SK-N-MC (cell line): ENCODE results near the gene PEX11A.

Source experiments
- DNase-seq: peaks from one replicate; pipeline ENCODE4 v3.0.0-alpha.2; 2011; ENCODE audit warnings: low read depth, low spot score
- H3K27ac ChIP-seq: fragments of 200-600 bp; sonication (generic); 2 replicates; pipeline ENCODE4 v1.5.1; 2016; ENCODE audit warnings: mixed run types
- H3K36me3 ChIP-seq: fragments of 200-600 bp; sonication (generic); 2 replicates; pipeline ENCODE4 v1.6.1; 2017; ENCODE audit warnings: antibody characterized with exemption, low read length, mixed read lengths; ENCODE audit not compliant: insufficient read depth
- H3K4me3 ChIP-seq: fragments of 200-600 bp; sonication (generic); 2 replicates; pipeline ENCODE4 v1.5.1; 2016
- H3K9ac ChIP-seq: fragments of 200-600 bp; sonication (generic); 2 replicates; pipeline ENCODE4 v1.8.0; 2017; ENCODE audit warnings: mixed run types, mixed read lengths; ENCODE audit not compliant: insufficient read length
- H3K9me3 ChIP-seq: fragments of 200-600 bp; sonication (generic); 2 replicates; pipeline ENCODE4 v1.6.1; 2017; ENCODE audit warnings: low read depth, mild to moderate bottlenecking, antibody characterized with exemption, low read length, moderate library complexity, mixed read lengths
- EZH2 ChIP-seq: fragments of 200-600 bp; sonication (generic); IDR thresholded peaks from one replicate; pipeline ENCODE4 v1.6.1; 2017; ENCODE audit warnings: antibody characterized with exemption
- FOXP2 ChIP-seq: optimal IDR thresholded peaks from 2 replicates; pipeline ENCODE3; 2011; ENCODE audit warnings: mild to moderate bottlenecking, moderate library complexity; ENCODE audit not compliant: insufficient read depth; ENCODE audit errors: extremely low read length, control extremely low read depth
- POLR2AphosphoS5 ChIP-seq: IDR thresholded peaks from 2 replicates; pipeline ENCODE4 v1.6.1; 2012; ENCODE audit warnings: mild to moderate bottlenecking, low read depth, low read length, borderline replicate concordance

PEX11A gene

DNA sequence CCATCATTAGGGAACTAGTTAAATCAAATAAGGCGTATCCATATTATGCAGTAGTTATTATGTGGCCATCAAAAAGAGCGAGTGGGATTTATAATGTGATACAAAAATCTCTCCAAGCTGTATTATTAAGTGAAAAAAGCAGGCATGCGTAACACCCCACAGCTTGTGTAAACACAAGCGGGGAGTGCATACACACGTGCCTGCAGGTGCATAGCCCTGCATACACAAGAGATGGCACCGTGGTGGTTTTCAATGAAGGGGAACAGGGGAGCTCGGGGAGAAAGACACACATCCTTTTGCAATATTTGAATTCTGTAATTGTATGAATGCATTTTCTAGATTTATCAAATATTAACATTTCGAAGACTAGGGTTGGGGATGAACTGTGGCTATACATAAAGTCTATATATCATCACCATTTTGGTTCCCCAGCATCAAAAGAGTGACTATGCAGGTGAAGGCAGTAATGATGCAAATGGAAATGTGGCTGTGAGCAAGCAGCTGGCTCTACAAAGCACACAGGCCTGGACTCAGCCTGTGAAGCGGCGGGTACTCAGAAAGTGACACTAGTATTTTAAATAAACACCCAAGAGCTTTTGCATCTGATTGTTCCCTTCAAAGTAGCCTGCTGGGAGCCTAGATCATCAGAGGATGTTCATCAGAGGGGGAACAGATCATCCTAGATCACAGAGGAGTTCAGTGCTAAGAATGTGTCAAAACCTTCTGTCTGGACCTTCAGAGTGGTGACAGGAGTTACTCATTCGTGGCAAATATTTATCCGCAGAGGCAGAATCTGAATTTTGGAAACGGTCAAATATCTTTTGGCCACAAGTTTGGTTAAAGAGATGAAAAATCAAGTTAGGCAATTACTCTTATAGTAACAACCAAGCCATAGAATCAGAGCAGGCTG lies 25.9 kb downstream of the PEX11A start:
- Histone ChIP-seq H3K36me3 (no peaks in the 10 kb centered on the region), H3K9ac (peak overlapping the region; percentile 57), H3K27ac (peak overlapping the region; percentile 73), H3K4me3 (no peak overlapping the region), H3K9me3 (no peaks in the 10 kb centered on the region)
- no peak for DNase-seq
- TF ChIP-seq POLR2AphosphoS5: no peak
- TF ChIP-seq EZH2: no peak
- no peak for TF ChIP-seq FOXP2

DNA sequence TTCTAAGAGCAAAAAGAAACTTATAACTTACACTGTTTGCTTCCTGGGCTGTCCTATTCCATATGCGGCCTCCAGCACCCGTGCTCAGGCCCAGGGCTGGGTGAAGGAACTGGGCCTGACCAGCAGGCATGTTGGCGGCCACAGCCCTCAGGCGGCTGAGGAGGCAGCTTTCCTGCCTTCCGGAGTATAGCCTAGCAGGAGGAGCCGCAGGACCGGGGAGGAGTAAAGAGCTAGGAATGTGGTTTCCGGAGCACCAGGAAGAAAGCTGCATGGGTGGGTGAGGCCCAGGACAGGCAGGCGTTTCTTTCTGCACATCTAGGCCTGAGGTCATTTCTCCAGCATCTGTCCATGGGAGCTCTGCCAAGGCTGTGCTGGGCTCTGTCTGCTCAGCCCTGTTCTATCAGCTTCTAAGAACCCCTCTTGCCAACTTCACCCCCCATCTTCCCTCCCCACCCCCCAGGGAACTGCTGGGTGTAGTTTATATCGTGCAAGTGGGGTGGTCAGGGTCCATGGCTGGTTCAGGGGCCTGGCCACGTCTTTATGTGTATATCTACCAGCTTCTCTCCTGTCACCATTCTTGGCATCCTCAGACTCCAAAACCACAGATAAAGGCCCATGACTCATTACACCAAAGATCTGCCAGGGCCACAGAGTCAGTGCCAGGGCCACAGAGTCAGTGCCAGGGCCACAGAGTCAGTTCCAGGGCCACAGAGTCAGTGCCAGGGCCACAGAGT lies 27.5 kb downstream of the PEX11A start:
- peak; percentile 62 for TF ChIP-seq POLR2AphosphoS5
- TF ChIP-seq EZH2: no peak
- Histone ChIP-seq H3K27ac (peak overlapping the region; percentile 94), H3K9ac (peak overlapping the region; percentile 67), H3K4me3 (peak overlapping the region; percentile 64), H3K9me3 (no peaks in the 10 kb centered on the region), H3K36me3 (no peaks in the 10 kb centered on the region)
- peak; percentile 37 for DNase-seq

DNA sequence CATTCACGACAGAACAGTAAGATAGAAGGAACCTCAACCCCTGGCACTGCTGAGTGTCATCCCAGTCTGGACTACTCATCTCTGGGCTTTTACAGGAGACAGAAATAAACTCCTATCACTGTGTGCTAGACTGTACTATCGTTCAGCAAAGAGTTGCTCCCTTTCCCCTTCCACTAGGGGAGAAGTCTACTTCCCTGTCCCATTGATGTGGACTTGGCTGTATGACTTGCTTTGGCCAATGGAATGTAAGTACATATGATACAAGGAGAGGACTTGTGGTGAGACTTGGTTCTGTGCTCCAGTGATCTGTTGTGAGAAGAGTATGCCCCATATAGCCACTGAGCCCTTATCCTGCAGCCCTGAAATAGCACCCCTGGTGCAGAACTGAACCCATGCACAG lies 30.0 kb downstream of the PEX11A start:
- no peak for DNase-seq
- Histone ChIP-seq H3K9me3 (no peaks in the 10 kb centered on the region), H3K9ac (no peak overlapping the region), H3K4me3 (no peak overlapping the region), H3K27ac (no peak overlapping the region), H3K36me3 (no peaks in the 10 kb centered on the region)
- TF ChIP-seq FOXP2 (no peak), EZH2 (no peak)

DNA sequence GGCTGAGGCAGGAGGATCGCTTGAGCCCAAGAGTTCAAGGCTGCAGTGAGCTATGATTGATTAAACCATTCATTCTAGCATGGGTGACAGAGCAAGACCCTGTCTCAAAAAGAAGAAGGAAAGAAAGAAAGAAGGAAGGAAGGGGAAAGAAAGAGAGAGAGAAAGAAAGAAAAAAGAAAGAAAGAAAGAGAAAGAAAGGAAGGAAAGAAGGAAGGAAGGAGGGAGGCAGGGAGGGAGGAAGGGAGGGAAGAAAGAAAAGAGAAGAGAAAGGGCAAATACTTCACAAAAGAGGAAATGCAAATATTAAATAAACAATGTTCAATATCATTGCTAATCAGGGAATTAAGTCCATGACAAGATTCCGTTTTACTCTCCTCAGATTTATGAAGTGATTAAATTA lies 31.3 kb downstream of the PEX11A start:
- DNase-seq: no peak
- no peak for TF ChIP-seq POLR2AphosphoS5
- no peak for TF ChIP-seq EZH2
- no peak for TF ChIP-seq FOXP2
- no peaks in the 10 kb centered on the region for H3K9me3 ChIP-seq

DNA sequence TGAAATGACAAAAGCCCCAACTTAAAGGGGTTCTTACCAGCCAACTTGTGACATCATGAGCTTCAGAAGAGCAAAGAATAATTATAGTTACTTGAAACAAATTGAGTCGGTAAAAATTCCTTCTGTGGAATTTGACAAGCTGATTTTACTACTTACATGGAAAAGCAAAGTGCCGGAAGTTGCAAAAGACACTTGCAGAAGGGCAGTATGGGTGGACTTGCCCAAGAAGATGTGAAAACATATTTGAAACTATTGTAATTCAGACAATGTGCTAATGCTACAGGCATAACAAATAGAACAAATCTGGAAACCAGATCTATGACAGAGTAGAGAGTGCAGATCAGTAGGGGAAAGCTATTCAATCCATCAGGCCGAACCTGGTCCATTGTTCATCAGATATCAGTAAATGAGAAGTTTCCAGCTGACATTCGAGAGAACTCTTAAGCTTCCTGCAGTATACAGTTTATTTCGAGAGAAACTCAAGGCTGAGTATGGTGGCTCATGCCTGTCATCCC lies 32.8 kb downstream of the PEX11A start:
- Histone ChIP-seq H3K4me3 (no peak overlapping the region), H3K9ac (peak overlapping the region; percentile 3), H3K27ac (peak overlapping the region; percentile 60), H3K9me3 (no peaks in the 10 kb centered on the region), H3K36me3 (peaks cover under 1% of the 10 kb centered on the region; the same call in 1 of the 2 replicates)
- TF ChIP-seq FOXP2 (no peak), EZH2 (no peak), POLR2AphosphoS5 (no peak)
- no peak for DNase-seq

More for the DNA sequence above, 31.3 kb downstream of the PEX11A start:
- H3K36me3 ChIP-seq: no peaks in the 10 kb centered on the region
- peak overlapping the region; percentile 40; the same call in 1 of the 2 replicates for H3K27ac ChIP-seq
- H3K4me3 ChIP-seq: no peak overlapping the region
- H3K9ac ChIP-seq: no peak overlapping the region

DNA sequence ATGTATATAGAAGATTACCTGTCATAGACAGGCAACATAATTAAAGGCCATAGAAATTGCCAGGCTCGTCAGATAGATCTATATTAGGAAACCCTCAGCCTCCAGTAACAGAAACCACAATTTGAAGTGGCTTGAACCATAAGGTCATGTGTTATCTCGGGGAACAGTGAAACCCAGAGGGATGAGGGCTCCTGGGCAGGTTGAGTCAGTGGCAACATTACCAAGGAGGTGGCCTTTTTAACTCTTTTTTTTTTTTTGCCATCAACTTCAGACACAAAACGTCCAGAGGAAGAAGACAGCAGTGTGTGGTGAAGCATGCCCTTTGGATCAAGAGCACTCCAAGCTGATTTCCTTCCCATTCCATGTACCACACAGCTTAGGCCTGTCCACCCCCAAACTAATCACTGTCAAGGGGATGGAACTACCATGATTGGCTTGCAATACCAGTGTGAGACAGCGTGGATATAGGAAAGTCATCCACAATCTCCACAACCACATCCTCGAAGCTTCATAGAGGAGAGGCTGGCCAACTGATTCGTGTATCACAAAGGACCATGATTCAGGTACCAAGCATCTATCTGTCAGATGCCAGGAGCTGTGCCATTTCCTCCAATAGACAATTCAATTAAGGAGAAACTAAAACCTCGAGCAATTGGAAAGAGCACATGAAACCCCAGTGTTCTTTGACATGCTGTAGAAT lies 34.3 kb downstream of the PEX11A start:
- peak overlapping the region; percentile 86 for H3K27ac ChIP-seq
- TF ChIP-seq POLR2AphosphoS5 (no peak), FOXP2 (no peak), EZH2 (no peak)

DNA sequence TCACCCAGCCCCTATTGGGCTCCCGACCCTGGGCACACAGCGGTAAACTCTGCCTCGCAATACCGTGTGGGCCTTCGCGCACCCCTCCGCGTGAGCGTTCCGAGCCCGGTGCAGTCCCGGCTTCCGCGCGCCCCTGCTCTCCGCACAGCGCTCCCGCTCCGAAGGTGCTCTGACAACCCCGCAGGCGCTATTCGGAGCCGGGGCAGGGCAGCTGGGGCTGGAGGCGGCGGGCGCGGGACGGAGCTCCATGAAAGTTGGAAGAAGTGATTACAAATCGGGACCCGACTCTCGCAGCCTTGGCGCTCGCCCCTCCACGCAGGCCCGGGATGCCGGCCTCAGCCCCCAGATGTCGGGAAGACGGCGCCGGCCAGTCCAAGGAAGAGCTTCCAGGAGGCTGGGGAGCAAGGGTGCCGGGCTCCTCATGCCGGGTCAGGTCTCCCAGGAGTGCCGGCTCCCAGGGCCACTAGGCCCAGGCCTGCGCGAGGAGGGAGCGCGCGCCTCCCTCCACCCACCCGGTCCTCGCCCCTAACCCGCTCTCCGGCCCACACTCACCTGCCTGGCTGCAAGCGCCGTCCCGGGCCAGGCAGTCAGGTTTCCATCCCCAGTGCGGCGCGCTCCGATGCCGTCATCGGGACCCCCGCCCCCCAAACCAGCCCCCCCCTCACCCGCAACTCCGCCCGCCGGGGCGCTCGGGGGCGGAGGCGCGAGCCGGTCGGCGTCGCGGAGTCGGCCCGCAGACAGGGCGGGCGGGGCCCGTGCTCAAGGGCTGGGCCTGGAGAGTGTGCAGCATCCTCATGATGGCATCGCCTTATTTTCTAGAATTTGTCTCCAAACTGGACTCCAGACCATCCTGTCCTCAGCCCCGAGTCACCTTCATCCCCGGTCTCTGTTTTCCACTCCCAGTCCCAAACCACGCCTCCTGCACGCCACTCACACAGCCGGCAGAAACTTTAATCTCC lies 35.4 kb downstream of the PEX11A start, which contains the start of gene KIF7:
Gene KIF7, minus strand, starts transcription at position 621 of the 959 bp plus-strand sequence. CDS start 2,537 bp downstream, outside the sequence.
- peak within 1 kb of the TSS; percentile 86 for H3K27ac ChIP-seq
- H3K36me3 ChIP-seq: peaks cover 14% of the 10 kb centered on the region; the same call in 1 of the 2 replicates
- DNase-seq: no peak
- H3K9me3 ChIP-seq: no peaks in the 10 kb centered on the region
- peak; percentile 68; the same call in 1 of the 2 replicates for TF ChIP-seq POLR2AphosphoS5
- TF ChIP-seq FOXP2: no peak
- peak within 1 kb of the TSS; percentile 82 for H3K9ac ChIP-seq
- H3K4me3 ChIP-seq: peak within 1 kb of the TSS; percentile 84

More for the DNA sequence above, 34.3 kb downstream of the PEX11A start:
- H3K4me3 ChIP-seq: no peak overlapping the region
- no peak for DNase-seq
- H3K36me3 ChIP-seq: peaks cover 14% of the 10 kb centered on the region; the same call in 1 of the 2 replicates
- no peaks in the 10 kb centered on the region for H3K9me3 ChIP-seq
- peak overlapping the region; percentile 42 for H3K9ac ChIP-seq
